A673 (cell line): ENCODE measurements around the gene LRTM2.

Experiments used
- EZH2 ChIP-seq: fragments of 200-600 bp; sonication (generic); IDR thresholded peaks from 2 replicates; pipeline ENCODE4 v1.6.1; 2017; ENCODE audit warnings: borderline replicate concordance, low read depth, mild to moderate bottlenecking, mixed read lengths, antibody characterized with exemption, low read length; ENCODE audit not compliant: poor library complexity, severe bottlenecking
- TF ChIP-seq, protein P1 (sequence below): fragments of 300-800, 200-600 bp; sonication (generic); conservative IDR thresholded peaks from 2 replicates; pipeline ENCODE4 v1.5.1; 2017; ENCODE audit warnings: low read depth, mild to moderate bottlenecking, antibody characterized with exemption, low read length, moderate library complexity, mixed read lengths

DNA sequence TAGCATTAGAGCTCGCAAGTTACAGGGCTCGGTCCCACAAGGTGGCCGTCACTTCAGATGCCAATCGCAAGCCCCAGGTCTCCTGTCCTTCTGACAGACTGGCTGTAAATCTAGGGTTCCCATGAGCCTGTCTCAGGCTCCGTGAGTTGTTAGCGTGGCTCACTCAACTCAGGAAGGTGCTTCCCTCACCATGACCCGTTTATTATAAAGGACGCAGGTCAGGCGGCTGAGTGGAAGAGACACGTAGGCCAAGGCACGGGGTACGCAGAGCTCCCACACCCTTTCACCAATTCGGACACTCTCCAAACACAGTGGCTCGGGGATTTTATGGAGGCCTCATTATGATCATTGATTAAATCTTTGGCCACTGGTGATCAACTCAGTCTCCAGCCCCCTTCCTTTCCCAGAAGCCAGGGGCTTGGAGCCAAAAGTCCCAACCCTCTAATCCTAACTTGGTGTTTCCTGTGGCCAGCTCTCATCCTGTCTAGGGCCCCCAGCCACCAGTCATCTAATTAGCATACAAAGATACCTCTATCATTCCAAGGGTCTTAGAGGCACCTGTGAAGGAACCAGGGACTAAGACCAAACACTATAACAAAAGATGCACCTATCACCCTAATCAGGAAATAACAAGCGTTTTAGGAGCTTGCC is 25.8 kb upstream of the LRTM2 start:
- TF ChIP-seq, protein P1, sequence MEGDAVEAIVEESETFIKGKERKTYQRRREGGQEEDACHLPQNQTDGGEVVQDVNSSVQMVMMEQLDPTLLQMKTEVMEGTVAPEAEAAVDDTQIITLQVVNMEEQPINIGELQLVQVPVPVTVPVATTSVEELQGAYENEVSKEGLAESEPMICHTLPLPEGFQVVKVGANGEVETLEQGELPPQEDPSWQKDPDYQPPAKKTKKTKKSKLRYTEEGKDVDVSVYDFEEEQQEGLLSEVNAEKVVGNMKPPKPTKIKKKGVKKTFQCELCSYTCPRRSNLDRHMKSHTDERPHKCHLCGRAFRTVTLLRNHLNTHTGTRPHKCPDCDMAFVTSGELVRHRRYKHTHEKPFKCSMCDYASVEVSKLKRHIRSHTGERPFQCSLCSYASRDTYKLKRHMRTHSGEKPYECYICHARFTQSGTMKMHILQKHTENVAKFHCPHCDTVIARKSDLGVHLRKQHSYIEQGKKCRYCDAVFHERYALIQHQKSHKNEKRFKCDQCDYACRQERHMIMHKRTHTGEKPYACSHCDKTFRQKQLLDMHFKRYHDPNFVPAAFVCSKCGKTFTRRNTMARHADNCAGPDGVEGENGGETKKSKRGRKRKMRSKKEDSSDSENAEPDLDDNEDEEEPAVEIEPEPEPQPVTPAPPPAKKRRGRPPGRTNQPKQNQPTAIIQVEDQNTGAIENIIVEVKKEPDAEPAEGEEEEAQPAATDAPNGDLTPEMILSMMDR = no peak
- TF ChIP-seq EZH2 = no peak
